ENCODE data around the gene MEI1.
"Not testable (repeated sequence)": the region's sequence is repeated elsewhere in the genome, so short reads cannot be mapped to it uniquely, and the experiment has no call there.

Gene MEI1

DNA sequence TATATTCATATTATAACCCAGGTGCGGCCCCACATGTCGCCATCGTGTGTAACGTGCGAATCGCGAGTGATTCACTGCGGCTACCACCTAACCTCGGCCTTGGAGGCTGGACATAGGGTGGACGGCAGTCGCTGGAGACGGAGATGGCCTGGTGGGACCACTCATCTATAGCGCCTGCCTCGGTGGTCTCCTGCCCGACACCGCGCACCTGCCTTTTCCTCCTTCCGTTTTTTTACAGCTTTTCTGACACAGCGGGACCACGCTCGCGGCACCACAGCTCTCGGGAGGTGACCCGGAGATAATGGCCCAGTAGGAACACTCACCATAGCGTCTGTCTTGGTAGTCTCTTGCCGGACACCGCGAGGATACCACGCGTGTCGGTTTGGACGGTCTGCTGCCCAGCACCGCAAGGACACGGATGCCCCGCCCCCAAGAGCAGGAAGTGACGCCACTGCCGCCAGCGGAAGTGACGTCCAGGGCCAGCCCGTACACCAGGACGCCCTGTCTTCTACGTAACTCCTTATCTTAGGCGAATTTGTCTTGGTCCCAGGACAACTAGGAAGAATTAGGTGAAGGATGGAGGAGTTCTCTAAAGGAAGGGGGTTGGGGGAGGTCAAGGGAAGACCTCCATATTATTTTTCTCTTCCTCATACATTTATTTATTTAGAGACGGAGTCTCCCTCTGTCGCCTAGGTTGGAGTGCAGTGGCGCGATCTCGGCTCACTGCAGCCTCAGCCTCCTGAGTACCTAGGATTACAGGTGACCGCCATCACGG is 17.1 kb upstream of the MEI1 start:
- DNase-seq = peak; percentile 71

GRCh38 chr22:41683052-41683451 is 16.3 kb upstream of the MEI1 start:
- DNase-seq = no peak

DNA sequence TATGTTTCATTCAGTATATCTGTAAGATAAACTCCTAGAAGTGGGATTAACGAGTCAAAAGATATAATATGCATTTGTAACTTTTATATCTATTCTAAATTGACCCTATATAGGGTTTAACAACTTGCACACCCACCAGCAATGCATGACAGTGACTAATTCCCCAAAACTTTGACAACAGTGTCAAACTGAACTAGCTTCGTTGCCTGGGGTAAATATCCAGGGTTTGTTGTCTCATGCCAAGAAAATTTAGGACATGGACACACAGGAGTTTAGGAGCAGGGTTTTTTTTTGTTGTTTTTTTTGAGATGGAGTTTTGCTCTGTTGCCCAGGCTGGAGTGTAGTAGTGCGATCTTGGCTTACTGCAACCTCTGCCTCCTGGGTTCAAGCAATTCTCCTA is 15.7 kb upstream of the MEI1 start:
- DNase-seq = no peak

- no peak for DNase-seq
These were observed 15.1 kb upstream of the MEI1 start for GRCh38 chr22:41684194-41684593.

- DNase-seq = not testable (repeated sequence)
These were observed 12.4 kb upstream of the MEI1 start for GRCh38 chr22:41686890-41687289.

GRCh38 chr22:41687901-41688364 is 11.4 kb upstream of the MEI1 start:
- DNase-seq = no peak

DNA sequence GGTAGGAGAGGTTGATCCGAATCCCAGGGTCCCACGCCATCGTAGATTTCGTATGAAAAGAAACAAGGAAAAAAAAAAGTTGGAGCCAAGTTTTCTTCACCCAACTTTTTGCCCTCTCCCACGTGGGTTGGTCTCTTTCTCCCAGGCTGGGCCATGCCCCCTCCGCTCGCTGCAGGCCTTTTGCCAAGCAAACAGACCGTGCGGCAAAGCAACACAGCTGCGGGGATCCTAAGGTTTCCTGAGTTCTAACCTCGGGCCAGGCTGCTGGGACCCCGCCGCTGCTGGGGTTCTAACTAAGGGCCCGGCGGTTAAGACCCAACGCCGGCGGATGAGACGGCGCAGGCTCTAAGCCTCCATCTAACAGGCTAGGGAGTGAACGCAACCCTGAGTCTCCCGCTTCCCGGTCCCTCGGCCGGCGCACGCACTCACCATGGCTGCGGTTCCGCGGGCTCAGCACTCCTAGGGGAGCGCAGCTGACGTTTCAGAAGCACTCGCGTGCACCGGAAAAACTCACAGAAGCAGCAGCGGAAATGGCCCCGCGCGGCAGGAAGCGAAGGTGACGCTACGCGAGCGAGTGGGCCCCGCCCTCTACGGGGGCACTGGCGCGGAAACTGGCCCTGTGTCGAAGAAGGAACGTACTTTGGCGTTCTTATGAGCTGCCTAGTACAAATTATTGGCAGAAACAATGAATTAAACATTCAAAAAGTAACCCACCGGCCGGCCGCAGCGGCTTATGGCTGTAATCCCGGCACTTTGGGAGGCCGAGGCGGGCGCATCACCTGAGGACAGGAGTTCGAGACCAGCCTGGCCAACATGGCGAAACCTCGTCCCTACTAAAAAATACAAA is 10.7 kb upstream of the MEI1 start, which contains the start of gene SNU13:
TSS of gene SNU13 (minus strand) at position 503 of the 847 bp plus-strand sequence. CDS start at position 432, 71 bp downstream.
- peak; percentile 76 for DNase-seq

DNA sequence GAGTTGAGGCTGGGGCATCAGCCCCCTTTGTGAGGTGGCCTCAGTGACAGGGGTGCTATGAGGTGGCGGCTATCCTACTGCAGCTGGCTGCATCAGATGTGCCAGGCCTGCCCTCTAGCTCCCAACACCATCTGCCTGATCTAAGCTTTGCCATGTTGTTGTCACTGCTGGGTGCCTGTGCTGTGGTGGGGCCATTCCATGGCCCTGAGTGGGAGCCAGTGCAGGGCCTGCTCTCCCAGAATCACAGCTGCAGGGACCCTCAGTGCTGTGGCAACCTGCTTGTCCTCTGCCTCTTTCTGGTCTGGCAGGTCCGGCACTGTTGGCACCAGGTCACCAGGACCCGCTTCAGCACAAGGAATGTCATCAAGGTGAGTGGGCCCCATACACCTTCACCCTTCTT is 8.8 kb upstream of the MEI1 start:
- DNase-seq = no peak

DNA sequence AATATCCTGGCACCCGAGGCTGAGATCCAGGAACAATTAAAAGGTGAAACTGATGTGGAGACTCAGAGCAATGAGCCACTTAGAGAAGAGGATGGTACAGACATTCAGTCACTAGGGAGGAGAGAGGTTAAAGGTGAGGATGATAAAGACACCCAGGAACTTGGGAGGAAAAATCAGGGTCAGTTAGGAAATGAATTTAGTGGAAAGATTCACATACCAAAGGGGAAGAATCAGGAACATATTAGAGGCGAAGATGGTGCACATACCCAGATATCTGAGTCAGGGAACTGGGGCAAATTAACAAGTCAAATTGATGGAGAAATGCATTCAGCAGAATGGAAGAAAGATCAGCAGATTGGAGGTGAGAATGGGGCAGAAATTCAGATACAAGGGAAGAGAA is 4.1 kb upstream of the MEI1 start:
- no peak for DNase-seq

GRCh38 chr22:41696703-41697102 is 2.6 kb upstream of the MEI1 start:
- no peak for DNase-seq

DNA sequence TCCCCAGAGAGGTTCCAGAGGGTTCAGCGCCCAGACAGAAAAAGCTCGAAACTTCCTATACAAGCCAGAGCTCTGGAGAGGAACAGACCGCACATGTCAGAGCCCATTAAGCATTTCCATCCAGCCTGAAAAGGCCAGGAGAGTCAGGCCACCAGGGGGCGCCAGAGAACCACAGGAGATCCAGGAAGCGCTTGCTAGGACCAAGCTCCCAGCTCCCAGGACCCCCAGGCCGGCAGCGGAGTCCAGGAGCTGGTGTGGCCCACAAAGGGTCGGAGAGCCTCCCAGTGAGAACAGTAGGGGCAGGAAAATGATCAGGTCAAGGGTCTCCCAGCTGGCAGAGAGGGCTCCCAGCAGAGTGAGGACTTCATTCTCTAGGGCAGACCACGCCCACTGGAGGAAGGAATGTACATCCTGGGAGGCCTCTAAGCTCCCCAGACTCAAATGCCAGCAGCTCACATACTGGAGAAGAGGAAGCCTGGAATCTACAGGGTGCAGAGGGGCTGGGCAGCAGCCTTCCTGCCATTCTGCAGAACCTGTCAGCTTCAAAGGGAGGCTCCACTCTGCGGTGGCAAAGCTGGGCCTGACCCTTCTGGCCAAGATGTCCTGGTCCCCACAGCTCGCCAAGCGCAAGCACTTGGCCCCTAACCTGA is 2.1 kb upstream of the MEI1 start:
- peak; percentile 92 for DNase-seq

DNA sequence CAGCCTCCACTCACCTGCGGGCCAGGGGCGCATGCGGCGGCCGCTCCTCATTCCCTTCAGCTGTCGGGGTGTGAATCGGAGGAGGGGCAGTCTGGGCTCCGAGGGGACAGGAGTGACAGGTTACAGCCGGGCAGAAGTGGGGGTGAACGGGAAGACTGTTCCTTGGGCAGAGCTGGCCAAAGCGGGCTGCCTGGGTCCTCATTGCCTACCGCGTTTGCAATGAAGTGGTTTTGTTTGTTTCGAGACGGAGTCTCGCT is 733 bp downstream of the MEI1 start:
- no peak for DNase-seq

DNA sequence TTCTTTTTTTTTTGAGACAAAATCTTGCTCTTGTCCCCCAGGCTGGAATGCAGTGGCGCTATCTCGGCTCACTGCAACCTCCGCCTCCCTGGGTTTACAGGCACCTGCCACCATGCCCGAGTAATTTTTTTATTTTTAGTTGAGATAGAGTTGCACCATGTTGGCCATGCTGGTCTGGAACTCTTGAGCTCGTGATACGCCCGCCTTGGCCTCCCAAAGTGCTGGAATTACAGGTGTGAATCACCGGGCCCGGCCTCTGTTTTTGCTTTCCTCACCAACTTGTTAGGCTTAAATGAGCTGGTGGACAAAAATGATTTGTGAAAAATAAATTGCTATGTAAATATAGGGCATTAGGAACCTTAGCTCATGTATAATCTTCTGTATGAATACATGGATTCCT is 3.5 kb downstream of the MEI1 start:
- DNase-seq = no peak

DNA sequence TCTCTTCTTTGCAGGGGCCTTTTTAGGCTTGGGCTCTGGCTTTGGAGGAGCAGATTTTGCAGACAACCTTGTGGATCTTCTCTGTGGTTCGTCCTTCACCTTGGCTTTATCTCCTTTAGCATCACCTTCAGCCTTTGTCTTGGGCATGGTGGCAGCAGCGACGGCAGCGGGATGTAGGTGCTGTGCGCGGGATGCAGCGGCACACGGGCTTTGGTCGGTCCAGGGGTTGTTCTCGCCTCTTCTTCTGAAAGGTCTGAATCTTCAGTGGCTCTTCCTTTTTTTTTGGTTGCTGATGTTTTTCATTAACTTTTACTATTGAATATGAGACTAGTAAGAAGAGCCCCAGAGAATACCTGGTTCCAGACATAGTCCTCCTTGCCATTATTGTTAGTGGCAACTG is 10.0 kb downstream of the MEI1 start:
- DNase-seq = no peak

DNA sequence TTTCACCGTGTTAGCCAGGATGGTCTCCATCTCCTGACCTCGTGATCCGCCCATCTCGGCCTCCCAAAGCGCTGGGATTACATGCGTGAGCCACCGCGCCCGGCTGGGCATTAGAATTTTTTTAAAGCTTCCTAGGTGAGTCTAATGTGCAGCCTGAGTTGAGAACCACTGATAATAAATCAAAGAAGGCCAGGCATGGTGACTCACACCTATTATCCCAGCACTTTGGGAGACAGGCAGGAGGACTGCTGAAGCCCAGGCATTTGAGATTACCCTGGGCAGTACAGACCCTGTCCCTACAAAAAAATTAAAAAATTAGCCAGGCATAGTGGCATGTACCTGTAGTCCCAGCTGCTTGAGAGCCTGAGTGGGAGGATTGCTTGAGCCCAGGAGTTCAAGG is 13.7 kb downstream of the MEI1 start:
- DNase-seq = no peak

DNA sequence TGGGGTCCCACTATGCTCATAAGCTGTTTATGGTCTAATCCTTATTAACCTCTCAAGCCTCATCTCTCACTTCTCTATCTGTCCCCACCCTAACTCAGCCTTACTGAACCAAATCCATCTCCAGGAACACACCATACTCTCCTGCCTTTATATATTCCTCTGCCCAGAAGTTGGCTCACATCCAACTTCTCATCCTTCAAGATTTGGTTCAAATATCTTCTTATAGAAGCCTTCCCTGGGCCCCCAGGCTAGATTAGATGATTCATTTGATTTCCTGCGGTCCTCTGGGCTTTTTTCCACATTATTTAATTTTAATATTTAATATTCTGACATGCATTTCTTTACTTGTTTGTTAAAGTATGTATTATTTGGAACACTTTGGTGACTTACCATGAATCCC is 23.2 kb downstream of the MEI1 start:
- DNase-seq = no peak

GRCh38 chr22:41725510-41726110 is 26.3 kb downstream of the MEI1 start:
- no peak for DNase-seq

DNA sequence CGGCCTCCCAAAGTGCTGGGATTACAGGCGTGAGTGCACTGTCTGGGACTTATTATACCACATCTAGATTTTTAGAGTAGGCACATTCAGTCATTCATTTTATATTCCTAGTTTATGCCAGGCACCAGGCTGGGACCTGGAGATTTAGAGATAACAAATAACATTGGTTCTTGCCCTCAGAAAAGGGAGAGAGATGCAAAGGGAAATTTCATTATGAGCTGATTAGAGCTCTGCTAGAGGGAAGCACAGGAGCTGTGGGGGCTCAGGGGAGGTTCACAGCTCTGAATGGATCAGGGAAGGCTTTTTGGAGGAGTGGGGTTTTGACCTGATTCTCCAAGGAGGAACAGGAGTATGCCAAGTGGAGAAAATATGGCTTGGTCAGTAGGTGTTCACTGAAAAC is 32.3 kb downstream of the MEI1 start:
- no peak for DNase-seq

DNA sequence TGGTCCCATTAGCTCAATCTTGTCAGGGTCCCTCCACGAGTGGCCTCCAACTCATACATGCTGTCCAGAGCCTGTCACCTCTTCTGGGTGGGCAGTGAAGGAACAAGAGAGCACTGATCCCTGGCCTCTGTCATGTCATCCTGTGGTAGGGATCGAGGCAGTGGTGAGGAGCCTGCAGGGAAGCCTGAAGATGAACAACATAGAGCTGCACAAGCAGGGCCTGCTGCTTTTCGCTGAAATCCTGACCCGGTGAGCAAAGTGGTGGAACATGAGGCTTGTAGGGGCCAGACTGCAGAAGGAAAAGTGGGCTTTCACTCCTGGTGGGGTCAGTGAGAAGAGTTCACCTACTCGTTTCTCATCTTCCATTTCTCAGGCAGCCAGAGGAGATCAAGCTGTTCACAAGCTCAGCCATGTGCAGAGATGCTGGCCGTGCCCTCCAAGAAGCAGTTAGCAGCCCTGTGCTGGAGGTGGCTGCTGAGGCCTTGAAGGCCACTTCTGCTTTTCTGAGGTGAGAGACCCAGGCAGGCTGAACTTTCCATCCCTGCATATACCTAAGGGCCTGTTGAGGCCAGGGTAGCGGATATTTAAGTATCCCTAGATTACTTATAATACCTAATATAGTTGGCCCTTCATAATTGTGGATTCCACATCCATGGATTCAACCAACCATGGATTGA is 32.9 kb downstream of the MEI1 start:
- DNase-seq = no peak

DNA sequence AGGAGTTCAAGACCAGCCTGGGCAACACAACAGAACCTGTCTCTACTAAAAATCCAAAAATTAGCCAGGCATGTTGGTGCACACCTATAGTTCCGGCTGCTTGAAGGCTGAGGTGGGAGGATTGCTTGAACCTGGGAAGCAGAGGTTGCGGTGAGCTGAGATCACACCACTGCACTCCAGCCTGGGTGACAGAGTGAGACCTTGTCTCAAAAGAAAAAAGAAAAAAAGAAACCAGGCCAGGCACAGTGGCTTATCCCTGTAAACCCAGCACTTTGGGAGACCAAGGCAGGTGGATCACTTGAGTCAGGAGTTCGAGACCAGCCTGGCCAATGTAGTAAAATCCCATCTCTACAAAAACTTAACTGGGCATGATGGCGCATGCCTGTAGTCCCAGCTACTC is 33.9 kb downstream of the MEI1 start:
- DNase-seq = not testable (repeated sequence)

GRCh38 chr22:41739576-41739975 is 40.3 kb downstream of the MEI1 start:
- no peak for DNase-seq

DNA sequence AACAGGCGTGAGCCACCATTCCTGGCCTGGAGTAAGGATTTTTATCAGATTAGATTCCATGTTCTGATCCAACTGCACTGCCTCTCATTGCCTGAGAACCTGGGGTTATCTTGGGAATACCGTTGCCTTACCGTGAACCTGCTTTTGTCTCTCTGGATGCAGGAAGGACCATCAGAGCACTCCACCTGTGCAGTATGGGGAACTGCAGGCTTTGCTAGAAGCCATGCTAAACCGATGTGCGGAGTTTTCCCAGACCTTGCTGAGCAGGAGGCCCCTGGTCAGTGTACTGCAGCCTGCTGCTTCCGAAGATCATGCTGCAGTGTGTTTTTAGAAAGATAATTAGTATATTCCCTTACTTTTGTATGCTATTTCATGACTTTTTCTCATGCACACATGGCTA is 43.6 kb downstream of the MEI1 start:
- DNase-seq = no peak

DNA sequence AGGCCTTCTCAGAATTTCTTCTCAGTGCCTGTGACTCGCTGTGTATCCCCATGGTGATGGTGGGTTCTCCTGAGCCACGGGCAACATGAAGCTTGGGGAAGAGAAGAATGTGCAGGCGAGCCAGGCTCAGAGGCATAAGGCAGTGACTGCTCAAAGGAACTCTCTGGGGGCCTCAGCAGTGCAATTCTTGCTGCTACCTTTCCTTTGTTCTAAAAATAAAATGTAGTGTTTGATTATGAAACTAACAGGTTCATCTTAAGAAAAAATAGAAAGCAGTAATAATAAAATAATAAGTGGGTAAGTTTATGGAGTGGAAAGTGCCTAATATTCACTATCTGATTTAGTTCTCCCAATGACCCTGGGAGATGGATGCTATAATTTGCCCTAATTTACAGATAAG is 46.7 kb downstream of the MEI1 start:
- no peak for DNase-seq
